NCI-H2029 treated with DMSO at 0.1 percent for 48 hours (cell line): ENCODE data around the gene RAB11FIP3.
"Not testable (repeated sequence)": the region's sequence is repeated elsewhere in the genome, so short reads cannot be mapped to it uniquely, and the experiment has no call there.

Experiments
- DNase-seq: peaks from one replicate; lab custom pipeline; 2025; lab: John Stamatoyannopoulos, UW

The RAB11FIP3 gene

DNA sequence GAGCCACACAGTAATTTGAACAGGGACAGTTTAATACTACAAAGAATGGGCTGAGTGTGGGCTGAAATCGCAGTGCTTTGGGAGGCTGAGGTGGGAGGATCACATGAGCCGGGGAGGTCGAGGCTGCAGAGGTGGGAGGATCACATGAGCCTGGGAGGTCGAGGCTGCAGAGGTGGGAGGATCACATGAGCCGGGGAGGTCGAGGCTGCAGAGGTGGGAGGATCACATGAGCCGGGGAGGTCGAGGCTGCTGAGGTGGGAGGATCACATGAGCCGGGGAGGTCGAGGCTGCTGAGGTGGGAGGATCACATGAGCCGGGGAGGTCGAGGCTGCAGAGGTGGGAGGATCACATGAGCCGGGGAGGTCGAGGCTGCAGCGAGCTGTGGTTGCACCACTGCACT, 69.2 kb downstream of the RAB11FIP3 start:
- not testable (repeated sequence) for DNase-seq

- DNase-seq: no peak
These were observed 69.8 kb downstream of the RAB11FIP3 start for GRCh38 chr16:495127-495748.

GRCh38 chr16:496097-496886, 70.8 kb downstream of the RAB11FIP3 start:
- DNase-seq: no peak

DNA sequence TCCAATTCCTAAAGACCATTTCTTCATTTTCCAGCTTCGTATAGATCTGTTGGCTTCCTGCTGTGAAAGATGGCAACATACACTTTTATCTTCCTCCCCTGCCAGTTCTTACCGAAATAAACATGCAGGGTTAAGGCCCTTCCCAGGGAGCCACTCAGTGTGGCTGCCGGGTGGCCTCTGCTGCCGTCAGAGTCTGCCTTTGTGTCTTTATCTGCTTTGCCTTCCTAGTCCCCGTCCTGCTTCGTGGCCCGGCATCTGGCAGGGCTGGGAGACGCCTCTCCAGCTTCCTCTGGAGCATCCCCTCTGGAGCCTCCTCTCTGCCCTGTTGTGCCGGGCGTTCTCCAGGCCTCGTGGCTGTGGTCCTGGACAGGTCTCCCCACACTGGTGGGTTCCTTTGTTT, 71.8 kb downstream of the RAB11FIP3 start:
- DNase-seq: no peak

DNA sequence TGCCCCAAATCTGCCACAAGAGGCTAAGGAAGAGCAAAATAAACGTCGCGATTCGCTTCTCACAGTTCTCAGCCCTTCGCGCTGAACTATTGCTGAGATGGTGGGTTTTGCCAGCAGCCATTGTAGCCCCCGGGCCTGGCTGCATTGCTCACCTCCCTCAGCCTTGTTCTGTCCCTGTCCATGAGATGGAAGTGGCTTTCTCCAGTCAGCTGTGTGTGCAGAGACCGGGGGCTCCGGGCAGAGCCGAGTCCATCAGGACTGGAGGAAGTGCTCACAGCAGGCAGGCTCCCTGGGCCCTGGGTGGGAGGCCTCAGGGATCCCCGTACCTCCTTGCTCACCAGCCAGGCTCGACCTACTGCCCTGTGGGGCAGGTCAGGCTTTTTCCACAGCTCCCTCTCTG, 74.5 kb downstream of the RAB11FIP3 start:
- DNase-seq: no peak

DNA sequence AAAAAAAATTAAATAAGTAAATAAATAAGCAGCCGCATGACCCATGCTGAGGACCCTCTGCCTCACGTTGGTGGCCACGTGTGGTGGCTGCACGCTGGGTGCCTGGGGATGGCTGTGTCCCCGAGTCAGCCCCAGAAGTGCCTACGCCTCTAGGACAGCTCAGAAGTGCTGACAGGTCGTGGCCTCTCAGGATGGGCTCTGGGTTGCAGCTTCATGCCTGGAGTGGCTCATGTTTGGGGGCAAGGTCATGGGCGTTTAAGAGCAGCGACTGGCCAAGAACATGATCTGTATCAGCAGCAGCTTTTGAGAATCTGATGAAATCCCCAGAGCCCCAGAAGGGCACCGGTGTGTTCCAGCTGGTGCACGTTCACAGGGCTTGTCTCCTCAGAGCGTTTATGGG, 75.3 kb downstream of the RAB11FIP3 start:
- DNase-seq: no peak

DNA sequence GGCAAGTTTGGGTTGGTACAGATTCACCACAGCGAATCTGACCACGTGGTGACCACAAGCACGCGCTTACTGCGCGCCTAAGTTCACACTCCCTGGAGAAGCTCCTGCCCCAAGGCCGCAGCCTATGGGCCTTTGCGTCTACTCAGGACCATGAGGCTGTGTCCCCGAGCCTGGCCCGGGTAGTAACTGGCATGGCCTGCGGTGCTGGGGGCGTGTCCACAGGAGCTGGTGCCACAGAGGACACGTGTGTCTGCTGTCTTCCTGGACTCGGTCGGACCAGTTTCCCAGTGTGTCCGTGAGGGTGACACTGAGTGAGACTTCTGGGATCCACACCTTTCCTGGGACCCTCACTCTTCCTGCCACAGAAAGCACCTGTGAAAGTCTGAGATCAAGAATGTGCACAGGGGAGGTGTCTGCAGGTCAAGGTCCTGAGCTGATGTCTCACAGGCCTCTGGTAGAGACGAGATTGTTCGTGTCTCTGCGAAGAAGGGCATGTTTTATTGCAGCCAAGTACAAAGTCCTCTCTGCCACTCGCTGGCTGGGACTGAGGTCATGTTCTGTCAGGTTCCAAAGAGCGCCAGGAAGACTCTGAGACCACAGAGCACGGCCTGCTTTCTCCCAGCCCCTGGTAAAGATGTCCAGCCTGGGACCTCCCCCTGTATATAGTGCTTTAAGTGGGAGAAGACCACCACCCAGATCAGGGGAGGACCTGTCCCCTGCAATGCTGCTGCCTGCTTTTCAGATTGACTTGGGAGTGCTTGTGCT, 76.9 kb downstream of the RAB11FIP3 start:
- no peak for DNase-seq

DNA sequence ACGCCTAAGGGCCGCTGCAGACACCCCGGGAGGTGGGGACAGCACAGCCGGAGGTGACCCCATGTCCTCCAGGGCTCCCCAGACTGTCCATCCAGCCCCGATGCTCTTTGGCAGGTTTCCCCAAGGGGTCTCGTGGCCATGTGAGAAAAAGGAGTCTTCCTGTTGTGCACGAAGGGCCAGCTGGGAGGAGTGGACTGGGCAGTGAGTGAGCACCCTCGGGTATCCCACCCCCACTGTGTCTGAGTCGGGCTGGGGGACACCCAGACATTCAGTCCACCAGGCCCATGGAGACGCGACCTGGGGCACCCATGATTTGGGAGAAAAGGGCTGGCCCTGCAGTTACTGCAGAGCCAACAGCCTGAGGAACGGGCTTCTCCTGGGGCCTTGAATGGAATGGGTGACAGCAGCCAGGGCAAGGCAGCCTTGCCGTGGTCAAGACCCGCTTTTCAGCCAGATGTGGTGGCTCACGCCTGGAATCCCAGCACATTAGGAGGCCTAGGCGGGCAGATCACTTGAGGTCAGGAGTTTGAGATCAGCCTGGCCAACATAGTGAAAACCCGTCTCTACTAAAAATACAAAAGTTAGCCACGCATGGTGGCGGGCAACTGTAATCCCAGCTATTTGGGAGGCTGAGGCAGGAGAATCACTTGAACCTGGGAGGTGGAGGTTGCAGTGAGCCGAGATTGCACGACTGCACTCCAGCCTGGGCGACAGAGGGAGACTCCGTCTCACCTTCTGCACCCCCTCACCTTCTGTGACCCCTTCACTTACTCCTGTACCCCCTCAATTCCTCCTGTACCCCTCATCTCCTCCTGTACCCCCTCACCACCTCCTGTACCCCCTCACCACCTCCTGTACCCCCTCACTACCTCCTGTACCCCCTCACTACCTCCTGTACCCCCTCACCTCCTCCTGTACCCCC, 78.0 kb downstream of the RAB11FIP3 start:
- DNase-seq: no peak

DNA sequence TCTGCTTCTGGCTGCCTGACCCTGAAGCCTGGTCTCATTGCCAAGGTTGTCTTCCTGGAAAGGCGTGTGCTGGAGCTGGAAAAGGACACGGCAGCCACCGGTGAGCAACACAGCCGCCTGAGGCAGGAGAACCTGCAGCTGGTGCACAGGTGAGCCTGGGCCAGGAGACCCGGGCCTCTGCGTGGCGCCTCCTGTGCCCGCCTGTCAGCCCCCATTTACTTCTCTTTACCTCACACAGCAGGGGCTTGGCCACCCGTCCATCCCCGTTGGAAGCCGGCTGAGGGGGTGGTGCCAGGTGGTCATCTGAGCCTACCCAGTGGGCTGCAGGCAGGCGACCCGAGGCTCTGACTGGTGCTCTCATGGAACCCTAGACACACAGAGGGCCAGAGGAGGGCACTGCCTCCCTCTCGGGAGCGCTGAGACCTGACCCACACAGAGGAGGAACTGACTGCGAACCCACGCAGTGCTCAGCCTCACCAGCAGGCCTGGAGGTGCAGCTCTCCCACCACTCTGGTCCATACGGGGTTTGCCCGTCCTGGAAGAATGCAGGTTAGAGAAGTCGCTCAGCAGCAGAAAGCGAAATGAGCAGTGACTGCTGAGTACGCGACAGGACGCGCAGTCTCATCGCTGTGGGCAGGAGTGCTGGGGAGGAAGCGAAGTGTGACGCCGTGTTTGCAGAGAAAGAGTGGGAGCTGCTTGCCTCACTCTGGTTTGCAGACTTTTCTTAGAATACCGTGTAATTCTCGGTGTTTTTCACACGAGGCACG, 80.2 kb downstream of the RAB11FIP3 start:
- DNase-seq: no peak

- DNase-seq: no peak
These were observed 80.7 kb downstream of the RAB11FIP3 start for GRCh38 chr16:506246-506546.

GRCh38 chr16:507527-507926, 82.1 kb downstream of the RAB11FIP3 start:
- not testable (repeated sequence) for DNase-seq

DNA sequence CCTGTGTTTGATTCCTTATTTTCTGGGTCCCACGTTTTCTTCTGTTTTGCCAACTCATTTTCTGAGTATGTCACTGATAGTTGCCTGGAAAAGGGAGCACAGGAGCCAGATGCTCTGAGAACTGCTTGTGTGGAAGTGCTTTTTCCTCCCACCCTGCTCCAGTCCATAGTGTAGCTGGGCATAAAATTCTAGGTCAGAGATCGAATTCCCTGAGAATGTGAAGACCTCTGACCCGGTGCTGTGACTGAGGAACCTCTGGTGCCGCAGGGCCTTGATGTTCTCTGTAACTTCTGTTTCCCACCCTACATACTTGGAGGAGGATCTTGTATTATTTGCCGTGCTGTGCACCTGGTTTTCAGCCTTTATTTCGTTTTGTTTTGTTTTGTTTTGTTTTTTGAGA, 82.5 kb downstream of the RAB11FIP3 start:
- no peak for DNase-seq

DNA sequence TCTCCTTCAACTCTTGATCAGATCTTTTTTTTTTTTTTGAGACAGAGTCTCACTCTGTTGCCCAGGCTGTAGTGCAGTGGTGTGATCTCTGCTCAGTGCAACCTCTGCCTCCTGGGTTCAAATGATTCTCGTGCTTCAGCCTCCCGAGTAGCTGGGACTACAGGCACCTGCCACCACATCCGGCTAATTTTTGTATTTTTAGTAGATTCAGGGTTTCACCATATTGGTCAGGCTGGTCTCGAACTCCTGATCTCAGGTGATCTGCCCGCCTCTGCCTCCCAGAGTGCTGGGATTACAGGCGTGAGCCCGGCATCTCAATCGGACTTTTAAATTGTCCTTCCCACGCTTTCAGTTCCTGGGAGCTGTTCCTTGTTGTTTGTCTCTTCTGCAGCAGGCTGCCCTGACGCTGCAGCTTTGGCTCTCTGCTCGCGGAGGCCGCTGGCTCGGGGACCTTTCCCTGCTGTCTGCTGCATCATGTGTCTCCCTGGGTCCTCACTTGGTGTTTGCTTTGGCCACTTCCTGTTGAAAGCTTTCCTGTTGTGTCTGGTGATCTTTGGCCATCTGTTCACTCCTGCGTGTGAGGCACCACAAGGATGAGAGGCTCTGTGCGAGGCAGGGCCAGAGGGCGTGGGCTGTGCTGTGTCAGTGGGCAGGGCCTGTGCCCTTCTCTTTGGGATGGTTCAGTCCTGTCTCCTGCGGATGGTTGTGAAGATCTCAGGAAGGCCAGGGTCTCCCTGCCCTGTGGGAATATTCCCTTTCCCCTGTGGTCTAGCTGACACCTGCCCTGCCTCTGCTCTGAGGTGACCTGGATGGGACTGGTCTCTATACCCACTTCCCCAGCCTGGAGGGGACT, 83.7 kb downstream of the RAB11FIP3 start:
- no peak for DNase-seq

DNA sequence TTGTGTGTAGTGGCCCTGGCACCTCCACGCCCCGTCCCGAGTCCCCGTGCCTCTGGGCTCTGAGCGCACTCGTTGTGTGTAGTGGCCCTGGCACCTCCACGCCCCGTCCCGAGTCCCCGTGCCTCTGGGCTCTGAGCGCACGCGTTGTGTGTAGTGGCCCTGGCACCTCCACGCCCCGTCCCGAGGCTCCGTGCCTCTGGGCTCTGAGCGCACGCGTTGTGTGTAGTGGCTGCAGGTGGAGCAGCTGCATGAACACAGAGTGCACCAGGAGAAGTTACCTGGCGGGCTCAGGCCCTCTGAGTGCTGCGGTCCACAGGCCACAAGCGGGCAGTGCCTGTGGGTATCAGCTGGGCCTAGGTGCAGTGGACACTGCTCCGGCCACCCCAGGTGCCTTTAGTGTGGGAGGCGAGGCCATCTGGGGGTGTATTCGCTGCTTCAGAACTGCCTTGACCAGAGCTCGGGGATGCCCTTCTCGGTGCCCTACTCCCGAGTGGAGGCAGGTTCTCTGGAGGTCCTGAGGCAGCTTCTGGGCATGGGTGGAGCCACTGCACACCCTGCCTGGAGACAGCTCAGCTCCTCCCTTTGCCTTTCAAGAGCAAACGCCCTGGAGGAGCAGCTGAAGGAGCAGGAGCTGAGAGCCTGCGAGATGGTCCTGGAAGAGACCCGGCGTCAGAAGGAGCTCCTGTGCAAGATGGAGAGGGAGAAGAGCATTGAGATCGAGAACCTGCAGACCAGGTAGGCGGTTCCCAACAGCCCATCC, 84.8 kb downstream of the RAB11FIP3 start:
- no peak for DNase-seq

- no peak for DNase-seq
These were observed 87.4 kb downstream of the RAB11FIP3 start for GRCh38 chr16:512802-513201.

DNA sequence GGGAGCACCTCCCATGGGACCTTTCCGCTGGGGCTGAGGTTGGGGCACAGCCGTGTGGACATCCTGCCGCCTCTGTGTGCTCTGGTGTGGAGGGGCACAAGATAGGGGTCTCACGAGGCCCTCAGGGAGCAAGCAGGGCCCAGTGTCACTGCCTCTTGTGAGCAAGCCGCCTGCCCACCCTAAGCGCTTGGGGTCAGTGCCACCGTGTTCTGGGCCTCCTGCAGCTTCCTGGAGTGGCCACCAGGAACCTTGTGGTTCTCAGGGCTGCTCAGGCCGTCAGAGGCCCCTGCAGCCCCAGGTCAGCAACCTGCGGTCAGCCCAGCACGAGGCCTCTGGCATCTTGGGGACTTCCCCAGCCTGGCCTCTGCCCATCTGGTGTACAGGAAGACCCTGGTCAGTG, 88.5 kb downstream of the RAB11FIP3 start:
- DNase-seq: no peak

- DNase-seq: no peak
These were observed 89.9 kb downstream of the RAB11FIP3 start for GRCh38 chr16:515175-515938.

DNA sequence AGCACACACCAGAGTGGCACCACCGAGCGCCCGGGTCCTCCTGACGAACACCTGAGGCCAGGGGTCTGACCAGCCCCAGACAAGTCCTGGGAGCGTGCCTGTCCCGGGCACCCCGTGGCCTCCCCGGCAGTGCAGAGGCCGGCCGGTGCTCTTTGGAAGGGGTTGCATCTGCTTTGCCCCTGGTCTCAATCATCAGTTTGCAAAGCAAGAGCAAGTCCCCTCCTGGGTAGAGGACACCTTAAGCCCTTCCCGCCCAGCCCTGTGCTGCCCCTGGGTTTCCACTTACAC, 90.4 kb downstream of the RAB11FIP3 start:
- no peak for DNase-seq

GRCh38 chr16:516301-516700, 90.9 kb downstream of the RAB11FIP3 start:
- no peak for DNase-seq
